ENCODE measurements around the gene PCDH19.

DNA sequence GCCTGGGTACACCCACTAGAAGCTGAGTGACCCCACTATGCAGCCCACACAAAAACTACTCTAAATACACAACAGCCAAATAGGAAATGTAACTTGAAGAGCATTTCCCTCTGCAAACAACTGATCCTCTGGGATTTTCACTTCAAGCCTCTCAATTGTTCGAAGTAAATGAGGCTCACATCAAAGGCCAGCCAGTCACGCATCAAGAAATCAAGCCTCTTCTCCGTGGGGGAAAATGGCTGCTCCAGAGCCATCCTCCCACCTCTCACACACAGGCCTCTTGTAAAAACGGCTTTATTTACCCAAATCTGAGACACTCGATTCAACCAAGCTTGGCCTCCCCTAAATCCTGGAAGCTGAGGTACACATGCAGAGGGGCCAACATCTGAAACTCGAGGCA lies 14.3 kb downstream of the PCDH19 start:
- TF ChIP-seq, protein P1, sequence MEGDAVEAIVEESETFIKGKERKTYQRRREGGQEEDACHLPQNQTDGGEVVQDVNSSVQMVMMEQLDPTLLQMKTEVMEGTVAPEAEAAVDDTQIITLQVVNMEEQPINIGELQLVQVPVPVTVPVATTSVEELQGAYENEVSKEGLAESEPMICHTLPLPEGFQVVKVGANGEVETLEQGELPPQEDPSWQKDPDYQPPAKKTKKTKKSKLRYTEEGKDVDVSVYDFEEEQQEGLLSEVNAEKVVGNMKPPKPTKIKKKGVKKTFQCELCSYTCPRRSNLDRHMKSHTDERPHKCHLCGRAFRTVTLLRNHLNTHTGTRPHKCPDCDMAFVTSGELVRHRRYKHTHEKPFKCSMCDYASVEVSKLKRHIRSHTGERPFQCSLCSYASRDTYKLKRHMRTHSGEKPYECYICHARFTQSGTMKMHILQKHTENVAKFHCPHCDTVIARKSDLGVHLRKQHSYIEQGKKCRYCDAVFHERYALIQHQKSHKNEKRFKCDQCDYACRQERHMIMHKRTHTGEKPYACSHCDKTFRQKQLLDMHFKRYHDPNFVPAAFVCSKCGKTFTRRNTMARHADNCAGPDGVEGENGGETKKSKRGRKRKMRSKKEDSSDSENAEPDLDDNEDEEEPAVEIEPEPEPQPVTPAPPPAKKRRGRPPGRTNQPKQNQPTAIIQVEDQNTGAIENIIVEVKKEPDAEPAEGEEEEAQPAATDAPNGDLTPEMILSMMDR (conservative IDR thresholded peaks at IDR 0.05): no peak
- TF ChIP-seq EZH2 (IDR thresholded peaks at IDR 0.05; ENCODE audit: low read depth): no peak
